Measurements from ENCODE around the gene POTEH.
"Not testable (repeated sequence)": the region's sequence is repeated elsewhere in the genome, so short reads cannot be mapped to it uniquely, and the experiment has no call there.

The POTEH gene

DNA sequence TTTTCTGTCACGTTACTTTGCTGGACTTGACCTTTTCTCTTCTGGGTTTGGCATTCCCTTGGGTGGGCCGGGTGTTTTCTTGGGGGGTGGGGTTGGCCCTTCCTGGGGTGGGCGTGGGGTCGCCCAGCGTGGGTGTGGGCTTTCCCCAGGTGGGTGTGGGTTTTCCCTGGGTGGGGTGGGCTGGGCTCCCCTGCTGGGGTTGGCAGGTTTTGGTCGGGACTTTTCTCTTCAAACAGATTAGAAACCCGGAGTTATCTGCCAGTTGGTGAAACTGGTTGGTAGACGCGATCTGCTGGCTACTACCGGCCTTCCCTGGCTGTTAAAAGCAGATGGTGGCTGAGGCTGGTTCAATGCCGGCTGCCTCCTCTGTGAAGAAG is at the start of gene POTEH:
POTEH (plus strand) TSS at position 278 of the 377 bp plus-strand sequence; CDS start at position 330, 52 bp downstream.
- not testable (repeated sequence) for DNase-seq (ENCODE audit: low read depth in 2 of 2)

DNA sequence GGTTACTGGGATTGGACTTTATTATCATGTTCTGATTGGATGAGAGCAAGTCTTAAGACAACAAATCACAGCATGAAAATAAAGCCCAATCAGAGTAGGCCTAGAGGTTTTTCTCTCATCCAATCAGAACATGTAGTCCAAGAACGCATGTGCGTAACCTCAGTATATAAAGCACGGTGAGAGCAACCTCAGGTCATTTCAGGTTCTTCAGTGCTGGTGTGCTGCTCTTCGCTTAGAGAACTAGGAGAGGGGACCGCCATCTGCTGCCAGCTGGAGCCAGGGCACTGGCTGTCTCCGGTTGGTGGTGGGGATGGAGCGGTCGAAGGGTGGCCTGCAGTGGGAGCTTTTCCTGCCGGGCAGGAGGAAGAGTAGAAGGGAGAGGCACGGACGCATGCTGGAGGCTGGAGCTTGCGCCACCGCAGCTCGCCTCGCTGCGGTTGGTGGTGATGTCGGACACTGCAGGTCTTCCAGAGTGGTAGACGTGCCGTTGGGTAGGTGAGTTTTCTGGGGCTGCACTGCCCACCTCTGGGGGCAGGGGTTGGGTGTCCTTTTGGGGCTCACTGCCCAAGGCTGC is 47.5 kb upstream of the POTEH start:
- not testable (repeated sequence) for DNase-seq (ENCODE audit: low read depth in 2 of 2)

DNA sequence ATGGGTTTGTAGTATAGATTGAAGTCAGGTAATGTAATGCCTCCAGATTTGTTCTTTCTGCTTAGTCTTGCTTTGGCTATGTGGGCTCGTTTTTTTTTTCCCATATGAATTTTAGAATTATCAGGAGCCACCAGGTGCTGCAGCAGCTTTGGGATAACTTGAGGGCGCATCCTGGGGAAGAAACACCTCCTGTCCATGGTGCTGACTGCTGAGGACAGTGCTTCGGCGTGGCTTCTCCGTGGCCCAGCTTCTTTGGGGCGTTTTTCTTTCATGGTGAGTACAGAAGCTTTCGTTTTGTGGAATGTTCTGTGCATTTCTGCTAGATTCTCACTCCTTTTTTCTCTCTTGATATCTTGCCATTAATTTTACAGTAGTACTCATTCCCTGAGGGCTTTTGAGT is 37.9 kb upstream of the POTEH start:
- DNase-seq (ENCODE audit: low read depth in 2 of 2): not testable (repeated sequence)

GRCh38 chr22:15652738-15653137 is 37.1 kb upstream of the POTEH start:
- not testable (repeated sequence) for DNase-seq (ENCODE audit: low read depth in 2 of 2)

GRCh38 chr22:15653241-15653640 is 36.6 kb upstream of the POTEH start:
- DNase-seq (ENCODE audit: low read depth in 2 of 2): not testable (repeated sequence)

GRCh38 chr22:15661102-15661501 is 28.7 kb upstream of the POTEH start:
- not testable (repeated sequence) for DNase-seq (ENCODE audit: low read depth in 2 of 2)

- DNase-seq (ENCODE audit: low read depth in 2 of 2): not testable (repeated sequence)
Observed at GRCh38 chr22:15664682-15665081, 25.1 kb upstream of the POTEH start.

- not testable (repeated sequence) for DNase-seq (ENCODE audit: low read depth in 2 of 2)
Observed at GRCh38 chr22:15665478-15665877, 24.3 kb upstream of the POTEH start.

GRCh38 chr22:15669430-15669829 is 20.4 kb upstream of the POTEH start:
- not testable (repeated sequence) for DNase-seq (ENCODE audit: low read depth in 2 of 2)

GRCh38 chr22:15679702-15680101 is 10.1 kb upstream of the POTEH start:
- not testable (repeated sequence) for DNase-seq (ENCODE audit: low read depth in 2 of 2)

DNA sequence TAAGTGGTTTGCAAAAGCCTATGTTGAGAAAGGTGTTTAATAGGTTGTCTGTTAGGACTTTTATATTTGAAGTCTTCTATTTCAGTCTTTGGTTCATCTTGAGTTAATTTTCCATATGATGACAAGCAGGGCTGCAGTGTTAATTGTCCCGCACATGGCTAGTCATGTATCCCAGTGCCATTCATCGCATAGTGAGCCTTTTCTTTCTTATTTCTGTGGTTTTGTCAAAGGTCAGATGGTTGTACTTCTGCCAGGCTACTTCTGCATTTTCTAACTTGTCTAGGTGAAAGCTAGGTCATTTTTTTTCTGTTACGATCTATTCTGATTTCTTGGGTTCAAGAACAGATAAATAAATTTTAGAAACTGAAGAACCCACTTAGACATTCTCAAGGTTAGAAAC is 5.7 kb upstream of the POTEH start:
- DNase-seq (ENCODE audit: low read depth in 2 of 2): not testable (repeated sequence)

DNA sequence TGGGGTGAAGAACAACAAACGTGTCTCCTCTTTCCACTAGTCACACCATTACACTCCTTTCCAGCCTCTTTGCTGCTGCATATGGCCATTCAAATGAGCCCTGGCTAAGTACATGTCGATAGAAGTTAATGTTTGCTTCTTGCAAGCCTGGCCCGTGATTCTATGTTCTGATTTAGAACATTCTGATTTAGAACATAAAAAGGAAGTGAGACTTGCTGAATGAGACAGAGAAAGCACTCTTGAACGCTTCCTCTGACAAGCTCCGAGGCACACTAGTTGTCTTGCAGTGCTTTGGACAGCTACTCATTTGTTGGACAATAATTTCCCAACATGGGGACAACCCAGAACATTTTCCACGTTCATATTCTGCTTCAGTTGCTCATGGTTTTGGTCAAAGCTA is 5.1 kb upstream of the POTEH start:
- not testable (repeated sequence) for DNase-seq (ENCODE audit: low read depth in 2 of 2)

DNA sequence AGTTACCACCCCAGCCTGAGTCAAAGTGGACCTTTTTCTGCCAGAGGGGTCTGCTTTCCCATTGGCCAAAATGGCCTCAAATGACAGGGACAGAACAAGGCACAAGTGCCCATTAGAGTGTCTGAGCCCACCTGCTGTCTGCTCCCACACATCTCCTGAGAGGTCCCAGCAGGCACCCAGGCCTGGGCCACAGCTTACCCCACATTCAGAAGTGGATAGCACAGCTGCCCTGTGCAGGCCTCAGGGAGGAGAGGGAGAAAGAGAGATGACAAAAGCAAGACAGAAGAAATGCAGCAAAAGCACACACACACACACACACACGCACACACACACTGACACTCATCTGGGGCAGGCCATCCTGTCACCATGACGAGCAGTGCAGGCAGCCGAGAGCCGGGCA is 4.2 kb upstream of the POTEH start:
- DNase-seq (ENCODE audit: low read depth in 2 of 2): not testable (repeated sequence)

DNA sequence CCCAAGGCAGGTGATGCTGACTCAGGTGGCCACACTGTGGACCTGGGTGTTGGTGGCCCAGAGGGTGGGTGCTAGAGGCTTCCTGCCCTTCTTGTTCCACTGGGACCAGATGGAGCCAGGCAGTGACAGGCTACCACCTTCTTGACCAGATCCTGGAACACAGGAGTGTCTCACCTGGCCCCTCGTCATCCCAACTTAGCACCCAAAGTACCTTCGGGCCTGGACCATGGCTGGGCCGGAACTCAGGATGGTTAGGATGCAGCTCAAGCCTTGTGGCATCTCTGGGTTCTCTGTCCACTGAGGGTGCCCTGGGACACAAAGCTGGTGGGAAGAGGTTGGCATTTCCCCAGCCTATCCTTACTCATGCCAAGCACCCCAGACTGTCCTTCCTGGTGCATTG is 2.7 kb upstream of the POTEH start:
- DNase-seq (ENCODE audit: low read depth in 2 of 2): not testable (repeated sequence)

DNA sequence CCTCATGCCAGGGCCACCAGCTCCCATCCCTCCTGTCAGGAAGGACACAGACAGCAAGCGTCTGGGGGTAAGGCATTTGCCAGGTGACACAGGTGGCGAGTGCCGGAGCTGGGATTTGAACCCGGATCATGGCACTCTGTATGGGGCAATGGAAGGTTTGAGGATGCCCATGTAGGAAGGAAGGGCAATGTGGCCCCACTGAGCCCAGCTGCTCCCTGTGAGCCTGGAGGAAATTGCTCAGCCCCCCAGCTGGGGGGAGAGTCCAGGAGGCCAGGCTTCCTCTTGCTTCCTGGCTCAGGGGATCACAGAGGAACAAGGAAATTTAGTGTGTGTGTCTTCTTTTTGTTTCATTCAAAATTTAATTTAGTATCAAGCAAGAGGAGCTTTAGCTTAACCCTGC is 2.1 kb upstream of the POTEH start:
- DNase-seq (ENCODE audit: low read depth in 2 of 2): not testable (repeated sequence)

DNA sequence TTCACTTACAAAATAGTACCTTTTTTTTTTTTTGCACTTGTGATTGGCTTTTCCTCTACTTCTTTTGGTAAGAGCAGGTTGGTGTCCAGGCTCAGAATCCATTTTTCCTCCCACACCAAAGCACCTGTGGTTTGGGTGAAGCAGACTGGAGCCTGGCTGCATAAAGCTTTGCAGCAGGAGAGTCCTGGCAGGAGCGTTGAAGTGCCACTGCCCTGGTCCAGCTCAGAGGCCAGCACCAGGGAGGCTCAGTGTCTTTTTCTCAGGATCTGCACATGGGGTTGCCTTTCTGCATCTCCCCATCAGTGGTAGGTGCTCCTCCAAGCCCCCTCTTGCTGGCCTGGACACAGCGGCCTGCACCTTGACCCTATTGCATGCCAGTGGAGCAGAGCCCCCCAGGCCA is 1.7 kb upstream of the POTEH start:
- DNase-seq (ENCODE audit: low read depth in 2 of 2): not testable (repeated sequence)

GRCh38 chr22:15689012-15689748 is 646 bp upstream of the POTEH start:
- DNase-seq (ENCODE audit: low read depth in 2 of 2): not testable (repeated sequence)

DNA sequence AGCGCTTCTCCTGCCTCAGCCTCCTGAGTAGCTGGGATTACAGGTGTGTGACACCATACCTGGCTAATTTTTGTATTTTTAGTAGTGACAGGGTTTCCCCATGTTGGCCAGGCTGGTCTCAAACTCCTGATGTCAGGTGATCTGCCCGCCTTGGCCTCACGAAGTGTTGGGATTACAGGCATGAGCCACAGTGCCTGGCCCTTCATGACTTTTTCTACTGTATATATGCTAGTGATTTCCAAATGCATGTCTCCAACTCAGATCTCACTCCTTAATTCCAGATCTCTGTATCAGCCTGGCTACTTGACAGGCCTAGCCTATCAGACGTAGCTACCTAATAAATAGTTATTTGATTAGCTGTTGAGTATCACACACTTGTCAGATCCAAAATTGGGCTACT is 23.8 kb downstream of the POTEH start:
- not testable (repeated sequence) for DNase-seq (ENCODE audit: low read depth in 2 of 2)

- DNase-seq (ENCODE audit: low read depth in 2 of 2): not testable (repeated sequence)
Observed at GRCh38 chr22:15714125-15714524, 24.3 kb downstream of the POTEH start.

DNA sequence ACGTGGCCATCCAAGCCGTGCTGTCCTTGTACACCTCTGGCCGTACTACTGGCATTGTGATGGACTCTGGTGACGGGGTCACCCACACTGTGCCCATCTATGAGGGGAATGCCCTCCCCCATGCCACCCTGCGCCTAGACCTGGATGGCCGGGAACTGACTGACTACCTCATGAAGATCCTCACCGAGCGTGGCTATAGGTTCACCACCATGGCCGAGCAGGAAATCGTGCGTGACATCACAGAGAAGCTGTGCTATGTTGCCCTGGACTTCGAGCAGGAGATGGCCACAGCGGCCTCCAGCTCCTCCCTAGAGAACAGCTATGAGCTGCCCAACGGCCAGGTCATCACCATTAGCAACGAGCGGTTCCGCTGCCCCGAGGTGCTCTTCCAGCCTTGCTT is 32.1 kb downstream of the POTEH start:
- DNase-seq (ENCODE audit: low read depth in 2 of 2): not testable (repeated sequence)

- DNase-seq (ENCODE audit: low read depth in 2 of 2): not testable (repeated sequence)
Observed at GRCh38 chr22:15729209-15729917, 39.5 kb downstream of the POTEH start.

DNA sequence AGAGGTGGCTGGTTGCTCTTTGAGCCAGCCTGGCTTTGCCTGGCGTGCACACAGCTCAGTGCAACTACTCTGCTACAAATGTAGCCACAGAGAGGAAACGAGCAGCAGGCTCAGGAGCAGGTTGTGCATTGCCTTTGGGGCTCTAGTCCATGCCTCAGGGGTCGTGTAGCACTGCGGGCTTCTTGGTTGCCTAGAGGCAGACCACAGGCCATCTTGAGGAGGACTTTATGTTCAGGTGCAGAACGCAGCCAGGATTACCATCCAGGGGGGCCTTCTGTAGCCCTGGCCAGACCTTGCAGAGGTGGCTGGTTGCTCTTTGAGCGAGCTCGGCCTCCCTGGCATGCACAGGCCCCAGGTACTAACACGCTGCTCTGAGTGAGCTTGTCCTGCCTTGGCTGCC is 41.2 kb downstream of the POTEH start:
- DNase-seq (ENCODE audit: low read depth in 2 of 2): not testable (repeated sequence)

- DNase-seq (ENCODE audit: low read depth in 2 of 2): not testable (repeated sequence)
Observed at GRCh38 chr22:15734411-15734810, 44.6 kb downstream of the POTEH start.

All from stimulated activated CD8-positive, alpha-beta memory T cell treated with anti-CD3 and anti-CD28 coated beads, Interleukin-7, amount 100 ng/mL, for 4 hours (primary cell).